Erythroblast (primary cell): Measurements from ENCODE around the gene PNO1.

ENCODE experiments used
- DNase-seq, 2 experiments: peaks; one replicate each; lab custom pipeline; 2025; lab: John Stamatoyannopoulos, UW
- GATA1 ChIP-seq: IDR thresholded peaks from 2 replicates; pipeline ENCODE4 v1.6.1; 2011; ENCODE audit warnings: low read depth, mild to moderate bottlenecking, control low read depth, low read length, moderate library complexity
- POLR2A ChIP-seq: IDR thresholded peaks from 2 replicates; pipeline ENCODE4 v1.6.1; 2011; ENCODE audit warnings: mild to moderate bottlenecking, low read length

PNO1 gene

DNA sequence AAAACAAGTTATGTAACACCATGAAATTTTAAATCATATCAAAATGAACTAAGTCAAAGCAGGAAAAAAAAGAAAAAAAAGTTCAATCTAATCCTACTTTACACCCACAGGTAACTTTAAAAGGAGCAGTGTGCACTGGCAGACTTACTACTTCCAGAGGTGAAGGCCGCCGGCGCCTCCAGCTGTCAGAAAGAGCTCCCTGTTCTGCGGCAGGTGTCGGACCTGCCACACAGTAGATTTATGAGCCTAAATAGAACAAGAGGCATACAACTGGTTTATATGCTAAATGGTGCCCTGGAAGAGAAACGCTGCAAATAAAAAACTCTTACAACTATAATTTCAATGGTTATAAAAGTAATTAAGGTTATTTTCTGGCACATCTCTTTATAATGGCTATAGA, 23.1 kb upstream of the PNO1 start:
- TF ChIP-seq POLR2A (no peak), GATA1 (no peak)
- DNase-seq = peak; percentile 41 to 42

DNA sequence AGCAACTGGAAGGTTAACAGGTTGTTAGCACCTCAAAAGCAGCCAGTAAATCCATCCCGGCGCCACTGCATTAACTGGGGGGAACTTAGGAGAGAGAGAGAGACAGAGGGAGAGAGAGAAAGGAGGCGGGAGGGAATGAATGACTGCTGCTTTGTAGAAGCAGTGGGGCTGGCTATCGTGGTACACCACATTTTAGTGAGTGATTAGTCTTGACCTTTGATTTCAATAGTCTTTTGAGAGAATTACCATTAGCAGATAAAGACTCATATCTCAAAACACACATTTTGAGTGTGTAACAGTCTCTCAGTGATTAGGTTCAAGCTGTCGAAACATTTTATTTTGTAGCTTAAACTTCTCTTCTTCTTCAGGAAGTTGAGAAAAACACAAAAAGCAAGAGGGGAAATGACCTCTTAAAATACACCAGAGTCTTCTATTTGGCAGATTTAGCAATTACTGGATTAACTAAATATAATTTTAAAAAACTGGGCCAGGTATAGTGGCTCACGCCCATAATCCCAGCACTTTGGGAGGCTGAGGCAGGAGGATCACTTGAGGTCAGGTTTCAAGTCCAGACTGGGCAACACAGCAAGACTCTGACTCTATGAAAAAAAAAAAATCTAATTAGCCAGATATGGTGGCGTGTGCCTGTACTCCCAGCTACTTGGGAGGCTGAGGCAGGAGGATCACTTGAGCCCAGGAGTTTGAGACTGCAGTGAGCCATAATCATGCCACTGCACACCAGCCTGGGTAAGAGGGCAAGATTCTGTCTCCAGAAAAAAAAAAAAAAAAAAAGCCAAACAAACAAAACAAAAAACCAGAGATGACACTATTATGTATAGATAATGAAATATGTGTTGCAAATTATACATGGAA, 22.0 kb upstream of the PNO1 start:
- TF ChIP-seq POLR2A = no peak
- TF ChIP-seq GATA1 = peak; percentile 23

GRCh38 chr2:68141875-68142274, 15.8 kb upstream of the PNO1 start:
- DNase-seq = no peak
- TF ChIP-seq GATA1 (no peak), POLR2A (no peak)

More for the DNA sequence above, 22.0 kb upstream of the PNO1 start:
- DNase-seq = peak; percentile 88 to 97

DNA sequence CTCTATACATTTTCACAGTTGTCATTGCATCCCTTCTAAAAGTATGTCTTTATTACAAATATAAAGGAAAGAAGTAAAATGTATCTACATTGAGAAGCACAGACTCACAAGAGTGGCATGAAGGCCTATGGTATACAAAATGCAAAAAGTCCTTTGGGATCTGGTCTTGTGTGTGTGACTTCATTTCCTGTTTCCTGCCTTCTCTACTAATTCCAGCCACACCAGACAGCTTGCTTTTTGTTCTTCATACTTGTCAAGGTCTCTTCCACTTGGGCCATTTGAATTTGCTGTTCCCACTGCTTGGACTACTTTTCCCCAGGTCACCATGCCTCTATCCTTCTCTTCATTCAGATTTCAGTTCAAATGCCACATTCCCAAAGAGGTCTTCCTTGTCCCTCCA, 6.7 kb upstream of the PNO1 start:
- TF ChIP-seq GATA1 (no peak), POLR2A (no peak)
- no peak for DNase-seq

GRCh38 chr2:68152681-68153347, 4.9 kb upstream of the PNO1 start:
- TF ChIP-seq POLR2A (no peak), GATA1 (no peak)
- peak in 1 of 2 experiments; percentile 40 for DNase-seq

DNA sequence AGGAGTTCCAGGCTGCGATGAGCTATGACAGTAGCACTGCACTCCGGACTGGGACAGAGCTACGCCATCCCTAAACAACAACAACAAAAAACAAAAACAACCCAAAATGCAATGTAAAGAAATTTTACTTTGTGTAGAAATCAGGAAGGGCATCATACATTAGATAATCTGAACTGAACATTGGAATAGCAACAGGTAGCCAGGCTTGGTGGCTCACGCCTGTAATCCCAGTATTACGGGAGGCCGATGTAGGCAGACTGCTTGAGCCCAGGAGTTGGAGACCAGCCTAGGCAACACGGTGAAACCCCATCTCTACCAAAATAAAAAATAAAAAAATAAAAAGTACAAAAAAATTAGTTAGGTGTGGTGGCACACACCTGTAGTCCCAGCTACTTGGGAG, 2.1 kb upstream of the PNO1 start:
- TF ChIP-seq GATA1 (no peak), POLR2A (no peak)
- no peak for DNase-seq

DNA sequence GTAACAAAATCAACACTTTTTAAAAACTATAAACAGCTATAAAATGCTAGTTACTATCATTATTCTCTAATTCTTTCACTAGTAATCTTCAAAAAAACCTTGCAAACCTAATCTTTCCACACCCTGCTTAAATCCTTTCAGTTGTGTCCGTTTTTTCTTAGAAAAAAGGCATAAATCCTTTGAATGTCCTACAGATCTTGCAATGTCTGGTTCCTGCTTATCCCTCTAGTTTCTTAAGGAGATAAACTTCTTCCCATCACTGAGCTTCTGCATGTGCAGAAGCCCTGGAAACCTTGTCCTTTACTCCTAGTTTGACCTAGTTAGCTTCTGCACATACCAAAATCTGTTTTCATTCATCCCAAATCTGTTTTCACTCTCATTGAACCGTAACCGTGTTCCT, 1.3 kb upstream of the PNO1 start:
- DNase-seq = no peak
- TF ChIP-seq GATA1 (no peak), POLR2A (no peak)

DNA sequence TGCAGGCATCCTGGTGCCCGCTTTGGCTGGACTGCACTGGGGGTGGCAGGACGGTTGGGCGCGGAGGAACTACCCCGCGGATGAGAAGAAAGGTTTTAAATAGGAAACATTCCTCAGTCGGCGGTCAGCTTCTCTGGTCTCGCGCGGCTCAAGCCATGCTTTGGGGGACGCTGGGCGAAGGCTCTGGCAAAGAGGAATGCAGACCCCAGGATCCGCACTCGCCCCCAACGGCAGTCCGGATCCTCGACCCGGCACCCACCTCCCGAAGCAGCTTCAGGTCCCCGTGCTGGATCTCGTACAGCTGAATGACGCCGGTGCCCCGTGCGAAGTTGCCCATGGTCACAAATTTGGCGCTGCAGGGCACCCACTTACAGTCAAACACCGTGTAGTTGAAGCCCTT, 686 bp upstream of the PNO1 start:
- no peak for DNase-seq
- TF ChIP-seq GATA1 (no peak), POLR2A (no peak)

GRCh38 chr2:68158134-68158447, 403 bp downstream of the PNO1 start:
- TF ChIP-seq POLR2A (no peak), GATA1 (no peak)
- DNase-seq = no peak

DNA sequence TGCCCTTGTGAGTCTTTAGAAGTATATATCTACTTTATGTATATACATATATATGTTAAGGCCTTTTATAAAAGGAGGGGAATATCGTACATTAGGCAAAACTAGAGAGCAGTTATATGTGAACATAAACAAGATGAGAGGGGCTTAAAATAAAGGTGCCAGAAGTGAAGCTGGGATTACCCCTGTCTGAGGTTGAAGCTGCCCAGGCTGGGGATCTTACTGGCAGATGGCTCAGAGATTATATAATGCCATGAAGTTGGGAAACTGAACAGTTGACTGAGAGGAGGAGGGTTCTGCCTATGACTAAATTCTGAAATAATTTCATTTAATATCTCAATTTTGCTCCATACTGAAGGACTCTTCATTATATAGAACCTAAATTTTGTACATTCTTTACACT, 6.0 kb downstream of the PNO1 start:
- DNase-seq = no peak
- no peak for TF ChIP-seq GATA1
- no peak for TF ChIP-seq POLR2A

DNA sequence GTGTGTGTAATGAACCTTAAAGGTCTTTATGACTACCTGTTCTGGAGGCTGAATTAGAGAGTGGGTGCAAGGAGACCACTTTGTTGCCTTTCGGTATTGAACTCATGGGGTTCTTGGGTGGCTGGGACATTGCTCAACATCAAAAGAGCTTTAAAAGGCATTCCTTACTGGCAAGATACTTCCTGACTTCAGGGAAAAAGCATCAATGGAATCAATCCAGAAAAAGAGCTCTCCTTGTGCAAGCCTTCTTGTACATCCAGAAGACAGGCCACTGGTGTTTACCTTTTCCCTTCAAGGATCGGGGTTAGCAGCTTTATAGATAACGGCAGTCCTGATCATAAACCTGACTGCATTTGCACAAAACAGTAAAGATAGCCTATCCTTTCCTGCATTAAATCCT, 9.5 kb downstream of the PNO1 start:
- TF ChIP-seq GATA1 (no peak), POLR2A (no peak)
- no peak for DNase-seq

DNA sequence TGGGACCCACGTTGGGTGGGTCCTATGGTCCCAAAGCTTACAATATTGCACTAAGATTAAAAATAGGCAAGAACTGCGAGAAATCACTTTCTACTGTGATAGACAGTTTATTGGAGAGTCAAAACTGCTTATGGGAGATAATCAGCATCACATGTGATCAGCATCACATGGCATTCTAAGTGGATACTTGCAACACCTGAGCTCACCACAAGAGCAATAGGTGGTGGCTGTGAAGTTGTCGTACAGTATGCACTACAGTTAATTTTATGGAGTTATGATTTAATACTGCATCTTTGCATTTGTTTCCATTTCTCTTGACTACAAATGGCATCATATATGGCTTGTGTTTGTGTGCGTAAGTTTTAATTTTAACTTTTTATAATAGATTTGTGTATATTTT, 11.6 kb downstream of the PNO1 start:
- peak in 1 of 2 experiments; percentile 40 for DNase-seq
- TF ChIP-seq GATA1 (no peak), POLR2A (no peak)

DNA sequence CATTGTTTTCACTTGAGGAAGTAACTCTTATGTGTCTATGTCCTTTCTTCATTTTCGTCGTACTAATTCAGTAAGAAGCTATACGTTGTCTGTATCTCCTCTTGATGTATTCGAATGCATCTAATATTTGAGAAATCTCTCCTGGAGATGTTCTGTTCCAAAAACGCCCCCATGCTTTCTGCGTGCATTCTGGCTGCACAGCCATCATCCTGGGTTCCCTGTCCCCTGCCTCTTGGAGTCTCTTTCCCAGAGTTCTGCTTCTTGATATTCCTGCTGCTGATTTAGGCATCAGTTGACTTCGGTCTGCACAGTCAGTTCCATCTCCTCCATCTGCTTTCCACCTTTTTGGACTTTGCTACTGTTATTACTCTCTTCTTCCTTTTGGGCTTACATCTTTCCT, 13.5 kb downstream of the PNO1 start:
- no peak for DNase-seq
- TF ChIP-seq POLR2A (no peak), GATA1 (no peak)

GRCh38 chr2:68171684-68172083, 14.0 kb downstream of the PNO1 start:
- no peak for DNase-seq
- TF ChIP-seq POLR2A = no peak
- no peak for TF ChIP-seq GATA1

GRCh38 chr2:68172521-68172920, 14.8 kb downstream of the PNO1 start:
- TF ChIP-seq POLR2A (no peak), GATA1 (no peak)
- DNase-seq = no peak
